Retinal pigment epithelial cell (primary cell): Measurements from ENCODE around the gene TOMM34.

Experiments
- DNase-seq: peaks from one replicate; pipeline ENCODE4 v3.0.0-alpha.2; 2010; ENCODE audit warnings: low read depth
- H3K4me3 ChIP-seq: 2 replicates; pipeline ENCODE4 v1.5.1; 2011; ENCODE audit warnings: mild to moderate bottlenecking, low read length, control low read depth, moderate library complexity
- CTCF ChIP-seq: conservative IDR thresholded peaks from 2 replicates; pipeline ENCODE4 v1.5.1; 2011; ENCODE audit warnings: low read depth, low read length, control low read depth, inconsistent platforms

TOMM34 gene

GRCh38 chr20:44970243-44970757 is 10.1 kb upstream of the TOMM34 start:
- TF ChIP-seq CTCF: no peak
- H3K4me3 ChIP-seq: no peak overlapping the region
- DNase-seq: no peak

DNA sequence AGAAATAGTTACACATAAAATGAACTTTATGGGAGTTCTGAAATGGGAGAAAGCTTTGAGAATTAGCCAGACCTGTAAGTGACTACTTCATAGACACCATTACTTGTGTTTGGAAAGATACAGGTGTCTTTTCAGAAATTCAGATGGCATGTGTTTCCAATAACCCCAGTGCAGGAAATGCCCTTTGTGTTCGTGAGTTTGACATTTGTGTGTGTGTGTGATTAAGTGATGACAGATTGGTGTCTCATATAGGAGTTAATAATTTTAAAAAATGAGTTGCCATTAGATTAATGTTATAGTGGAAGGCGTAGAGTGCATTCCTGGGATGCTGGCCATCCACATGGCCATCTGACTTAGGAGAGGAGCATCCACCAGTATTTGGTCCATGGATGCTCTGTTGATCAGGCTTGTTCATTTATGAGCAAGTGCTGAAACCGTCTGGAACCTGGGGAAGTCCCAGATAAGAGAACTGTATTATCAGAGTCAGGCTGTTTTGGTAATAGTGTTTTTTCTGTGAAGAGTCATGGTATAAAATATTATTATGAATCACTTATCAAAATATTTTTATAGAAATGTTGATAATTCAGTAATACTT is 9.2 kb upstream of the TOMM34 start:
- no peak overlapping the region for H3K4me3 ChIP-seq
- no peak for TF ChIP-seq CTCF

GRCh38 chr20:44967207-44967807 is 7.1 kb upstream of the TOMM34 start:
- TF ChIP-seq CTCF: no peak
- DNase-seq: no peak
- peak overlapping the region; percentile 97 for H3K4me3 ChIP-seq

More for the DNA sequence above, 9.2 kb upstream of the TOMM34 start:
- no peak for DNase-seq

DNA sequence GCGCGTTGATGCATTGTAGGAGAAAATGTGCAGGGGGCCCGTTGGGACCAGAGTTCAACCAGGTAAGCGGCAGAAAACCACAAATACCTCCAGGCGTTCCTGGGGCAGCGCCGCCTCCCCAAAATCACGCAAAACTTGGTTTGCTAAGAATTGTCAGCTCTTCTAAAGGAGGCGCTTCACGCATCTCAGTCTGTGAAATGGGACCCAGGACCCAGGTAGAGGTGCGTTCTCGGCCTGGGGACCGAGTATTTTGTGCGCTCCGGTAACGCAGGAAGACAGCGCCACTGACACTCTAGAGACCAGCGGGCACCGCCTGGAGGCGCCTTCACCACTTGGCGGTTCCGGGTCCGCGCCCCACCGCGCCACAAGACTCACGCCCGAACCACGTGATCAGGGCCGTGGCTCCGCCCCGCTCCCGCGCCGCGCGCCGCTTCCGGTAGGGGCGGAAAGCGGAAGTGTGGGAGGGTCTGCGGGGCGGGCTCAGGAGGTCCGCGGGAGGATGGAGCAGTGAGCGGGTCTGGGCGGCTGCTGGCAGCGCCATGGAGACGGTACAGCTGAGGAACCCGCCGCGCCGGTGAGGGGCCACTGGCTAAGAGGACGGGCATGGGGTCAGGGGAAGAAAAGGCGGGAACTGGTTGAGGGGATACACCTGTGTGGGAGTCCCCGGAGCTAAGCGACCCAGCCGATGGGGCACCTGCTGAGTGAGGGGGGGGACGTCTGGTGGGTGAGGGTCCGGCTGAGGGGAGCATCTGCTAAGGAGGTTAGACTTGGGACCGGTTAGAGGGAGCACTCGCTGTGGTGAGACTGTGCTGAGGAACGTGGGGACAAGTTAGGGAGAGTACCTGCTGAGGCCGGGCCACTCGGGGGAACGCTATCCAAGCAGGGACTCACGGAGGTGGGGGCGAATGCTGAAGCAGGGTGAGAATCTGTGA is 6.1 kb upstream of the TOMM34 start, which contains the start of gene STK4:
Gene STK4 (plus strand): TSS at position 483 of the 932 bp plus-strand sequence. CDS start 57 bp downstream, at position 540.
- peak; percentile 44 for TF ChIP-seq CTCF
- peak; percentile 76 for DNase-seq
- peak within 1 kb of the TSS; percentile 97 for H3K4me3 ChIP-seq

GRCh38 chr20:44965651-44966029 is 5.4 kb upstream of the TOMM34 start:
- no peak for TF ChIP-seq CTCF
- peak overlapping the region; percentile 97 for H3K4me3 ChIP-seq
- no peak for DNase-seq

DNA sequence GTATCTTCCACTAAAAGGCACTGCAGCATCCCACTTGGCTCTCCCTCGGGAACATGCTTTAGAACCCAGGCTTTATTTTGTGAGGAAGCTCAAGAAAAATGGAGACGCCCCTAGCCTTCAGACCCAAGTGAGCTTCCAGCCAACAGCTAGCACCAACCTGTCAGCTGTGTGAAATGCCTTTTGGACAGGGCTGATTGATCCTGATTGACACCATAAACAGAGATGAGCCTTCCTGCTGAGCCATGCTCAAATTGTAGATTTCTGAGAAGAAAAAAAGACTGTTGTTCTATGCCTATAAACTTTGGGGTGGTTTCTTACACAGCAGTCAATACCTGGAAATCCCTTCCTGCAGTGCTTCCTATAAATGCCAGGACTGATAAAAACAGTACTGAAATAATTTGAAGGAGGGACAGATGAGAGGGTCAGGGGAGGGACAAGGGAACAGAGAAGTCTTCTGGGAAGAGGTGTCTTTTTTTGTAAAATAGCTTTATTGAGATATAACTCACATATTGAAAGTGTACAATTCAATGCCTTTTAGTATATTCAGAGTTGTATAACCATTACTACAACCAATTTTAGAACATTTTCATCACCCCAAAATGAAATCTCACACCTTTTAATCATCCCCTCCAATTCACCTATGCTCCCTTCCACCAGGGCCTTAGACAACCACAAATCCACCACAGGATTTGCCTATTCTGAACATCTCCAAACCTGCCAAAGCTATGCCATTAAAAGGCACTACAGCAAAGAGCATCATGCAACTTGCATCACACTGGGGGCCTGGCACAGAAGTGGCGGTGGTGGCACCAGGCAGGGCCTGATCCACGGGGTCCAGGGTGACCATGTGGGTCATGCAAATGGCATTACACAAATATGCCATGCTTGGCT is 3.4 kb upstream of the TOMM34 start:
- DNase-seq: no peak
- TF ChIP-seq CTCF: no peak
- H3K4me3 ChIP-seq: no peak overlapping the region
